SK-N-SH treated with all-trans-retinoic acid at 6 μM for 48 hours (cell line): ENCODE data around the gene NFYC.

Experiments
- CREB5 ChIP-seq: fragments of 250-450 bp; sonication (Bioruptor Pico); IDR thresholded peaks from 2 replicates; pipeline ENCODE4 v1.5.1; 2020; ENCODE audit warnings: low read depth, mild to moderate bottlenecking, moderate library complexity
- CSDC2 ChIP-seq: fragments of 250-450 bp; sonication (Bioruptor Pico); IDR thresholded peaks from 2 replicates; pipeline ENCODE4 v1.5.0; 2020; ENCODE audit warnings: mild to moderate bottlenecking, moderate library complexity
- GLIS3 ChIP-seq: fragments of 250-450 bp; sonication (Bioruptor Pico); IDR thresholded peaks from 2 replicates; pipeline ENCODE4 v1.5.0; 2020; ENCODE audit warnings: mild to moderate bottlenecking, moderate library complexity
- TOX ChIP-seq: fragments of 250-450 bp; sonication (Bioruptor Pico); IDR thresholded peaks from 2 replicates; pipeline ENCODE4 v1.8.0; 2021; ENCODE audit warnings: mild to moderate bottlenecking, moderate library complexity, borderline replicate concordance
- ZFP30 ChIP-seq: fragments of 450-650 bp; formaldehyde crosslinking; IDR thresholded peaks from 2 replicates; pipeline ENCODE4 v1.5.0; 2022; ENCODE audit warnings: mild to moderate bottlenecking, moderate library complexity
- ZNF565 ChIP-seq: fragments of 450-650 bp; formaldehyde crosslinking; conservative IDR thresholded peaks from 2 replicates; pipeline ENCODE4 v1.5.0; 2020; ENCODE audit warnings: low read depth, mild to moderate bottlenecking, moderate library complexity
- ZNF8 ChIP-seq: fragments of 450-650 bp; formaldehyde crosslinking; IDR thresholded peaks from 2 replicates; pipeline ENCODE4 v1.5.0; 2020; ENCODE audit warnings: mild to moderate bottlenecking, moderate library complexity
- TF ChIP-seq, protein P1 (sequence below): fragments of 250-450 bp; sonication (Bioruptor Pico); IDR thresholded peaks from 2 replicates; pipeline ENCODE4 v1.5.1; 2021; ENCODE audit warnings: mild to moderate bottlenecking, moderate library complexity

- no peak for TF ChIP-seq CSDC2 (CRISPR knock-in tag)
- no peak for TF ChIP-seq TOX (CRISPR knock-in tag)
- TF ChIP-seq, protein P1, sequence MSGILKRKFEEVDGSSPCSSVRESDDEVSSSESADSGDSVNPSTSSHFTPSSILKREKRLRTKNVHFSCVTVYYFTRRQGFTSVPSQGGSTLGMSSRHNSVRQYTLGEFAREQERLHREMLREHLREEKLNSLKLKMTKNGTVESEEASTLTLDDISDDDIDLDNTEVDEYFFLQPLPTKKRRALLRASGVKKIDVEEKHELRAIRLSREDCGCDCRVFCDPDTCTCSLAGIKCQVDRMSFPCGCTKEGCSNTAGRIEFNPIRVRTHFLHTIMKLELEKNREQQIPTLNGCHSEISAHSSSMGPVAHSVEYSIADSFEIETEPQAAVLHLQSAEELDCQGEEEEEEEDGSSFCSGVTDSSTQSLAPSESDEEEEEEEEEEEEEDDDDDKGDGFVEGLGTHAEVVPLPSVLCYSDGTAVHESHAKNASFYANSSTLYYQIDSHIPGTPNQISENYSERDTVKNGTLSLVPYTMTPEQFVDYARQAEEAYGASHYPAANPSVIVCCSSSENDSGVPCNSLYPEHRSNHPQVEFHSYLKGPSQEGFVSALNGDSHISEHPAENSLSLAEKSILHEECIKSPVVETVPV (CRISPR knock-in tag), result no peak
- no peak for TF ChIP-seq ZNF565 (CRISPR knock-in tag)
- no peak for TF ChIP-seq CREB5
- TF ChIP-seq GLIS3 (CRISPR knock-in tag), result no peak
- TF ChIP-seq ZFP30 (CRISPR knock-in tag), result no peak
- no peak for TF ChIP-seq ZNF8 (CRISPR knock-in tag)
Observed at GRCh38 chr1:40738831-40739230, 47.3 kb downstream of the NFYC start.
